Measurements from ENCODE around the gene RAE1.

The RAE1 gene

DNA sequence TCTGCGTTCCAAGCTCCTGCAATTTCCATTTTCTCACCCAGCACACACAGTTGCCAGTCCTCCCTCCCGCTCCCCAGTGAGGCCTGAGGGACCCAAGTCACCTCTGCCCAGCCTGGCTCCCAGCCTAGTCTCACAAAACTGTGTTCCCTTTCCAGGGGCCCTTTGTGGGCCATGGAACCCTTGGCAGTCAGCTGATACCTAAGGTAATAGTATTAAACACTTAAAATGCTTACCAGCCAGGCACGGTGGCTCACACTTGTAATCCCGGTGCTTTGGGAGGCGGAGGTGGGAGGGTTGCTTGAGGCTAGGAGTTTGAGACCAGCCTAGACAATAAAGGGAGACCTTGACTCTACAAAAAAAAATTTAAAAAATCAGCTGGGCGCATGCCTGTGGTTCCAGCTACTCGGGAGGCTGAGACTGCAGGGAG, 36.9 kb downstream of the RAE1 start:
- TF ChIP-seq, protein P1, sequence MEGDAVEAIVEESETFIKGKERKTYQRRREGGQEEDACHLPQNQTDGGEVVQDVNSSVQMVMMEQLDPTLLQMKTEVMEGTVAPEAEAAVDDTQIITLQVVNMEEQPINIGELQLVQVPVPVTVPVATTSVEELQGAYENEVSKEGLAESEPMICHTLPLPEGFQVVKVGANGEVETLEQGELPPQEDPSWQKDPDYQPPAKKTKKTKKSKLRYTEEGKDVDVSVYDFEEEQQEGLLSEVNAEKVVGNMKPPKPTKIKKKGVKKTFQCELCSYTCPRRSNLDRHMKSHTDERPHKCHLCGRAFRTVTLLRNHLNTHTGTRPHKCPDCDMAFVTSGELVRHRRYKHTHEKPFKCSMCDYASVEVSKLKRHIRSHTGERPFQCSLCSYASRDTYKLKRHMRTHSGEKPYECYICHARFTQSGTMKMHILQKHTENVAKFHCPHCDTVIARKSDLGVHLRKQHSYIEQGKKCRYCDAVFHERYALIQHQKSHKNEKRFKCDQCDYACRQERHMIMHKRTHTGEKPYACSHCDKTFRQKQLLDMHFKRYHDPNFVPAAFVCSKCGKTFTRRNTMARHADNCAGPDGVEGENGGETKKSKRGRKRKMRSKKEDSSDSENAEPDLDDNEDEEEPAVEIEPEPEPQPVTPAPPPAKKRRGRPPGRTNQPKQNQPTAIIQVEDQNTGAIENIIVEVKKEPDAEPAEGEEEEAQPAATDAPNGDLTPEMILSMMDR (IDR thresholded peaks at IDR 0.05; ENCODE audit: borderline replicate concordance, insufficient read depth, low read depth, low read length) = no peak
- no peak overlapping the region for H3K4me3 ChIP-seq (ENCODE audit: low read depth, low read length)

DNA sequence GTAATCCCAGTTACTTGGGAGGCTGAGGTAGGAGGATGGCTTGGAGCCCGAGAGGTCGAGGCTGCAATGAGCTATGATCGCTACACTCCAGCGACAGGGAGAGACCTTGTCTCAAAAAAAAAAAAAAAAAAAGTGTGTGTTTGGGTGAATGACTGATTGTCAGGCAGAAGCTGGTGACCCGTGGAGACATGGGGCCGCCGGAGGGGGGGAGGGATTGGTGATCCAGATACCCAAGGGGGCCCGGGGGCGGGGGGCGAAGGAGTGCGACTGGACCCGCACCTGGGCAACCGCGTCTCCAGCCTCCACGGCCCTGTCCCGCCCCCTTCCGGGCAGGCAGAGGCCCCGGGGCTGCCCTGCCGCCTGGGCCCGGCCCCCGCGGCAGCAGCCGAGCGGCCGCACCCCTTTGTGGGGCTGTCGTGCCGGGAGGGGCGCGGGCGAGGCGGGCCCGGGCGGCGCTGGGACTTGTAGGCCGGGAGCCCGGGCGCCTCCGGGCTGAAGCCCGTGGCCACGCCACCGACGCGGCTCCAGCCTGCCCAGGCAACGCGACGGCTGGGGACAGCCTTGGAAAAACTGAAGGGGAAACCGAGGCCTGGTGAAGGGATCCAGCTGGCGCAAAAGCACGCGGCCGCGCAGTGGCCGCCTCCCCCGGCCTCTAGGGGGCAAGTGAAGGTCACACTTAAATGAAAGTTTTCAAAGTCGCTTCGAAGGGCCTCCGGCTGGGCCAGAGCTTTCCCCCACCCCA, 38.1 kb downstream of the RAE1 start:
- H3K4me3 ChIP-seq (ENCODE audit: low read depth, low read length) = peak overlapping the region; percentile 44
- TF ChIP-seq, protein P1 (IDR thresholded peaks at IDR 0.05; ENCODE audit: borderline replicate concordance, insufficient read depth, low read depth, low read length) = peak; percentile 72

DNA sequence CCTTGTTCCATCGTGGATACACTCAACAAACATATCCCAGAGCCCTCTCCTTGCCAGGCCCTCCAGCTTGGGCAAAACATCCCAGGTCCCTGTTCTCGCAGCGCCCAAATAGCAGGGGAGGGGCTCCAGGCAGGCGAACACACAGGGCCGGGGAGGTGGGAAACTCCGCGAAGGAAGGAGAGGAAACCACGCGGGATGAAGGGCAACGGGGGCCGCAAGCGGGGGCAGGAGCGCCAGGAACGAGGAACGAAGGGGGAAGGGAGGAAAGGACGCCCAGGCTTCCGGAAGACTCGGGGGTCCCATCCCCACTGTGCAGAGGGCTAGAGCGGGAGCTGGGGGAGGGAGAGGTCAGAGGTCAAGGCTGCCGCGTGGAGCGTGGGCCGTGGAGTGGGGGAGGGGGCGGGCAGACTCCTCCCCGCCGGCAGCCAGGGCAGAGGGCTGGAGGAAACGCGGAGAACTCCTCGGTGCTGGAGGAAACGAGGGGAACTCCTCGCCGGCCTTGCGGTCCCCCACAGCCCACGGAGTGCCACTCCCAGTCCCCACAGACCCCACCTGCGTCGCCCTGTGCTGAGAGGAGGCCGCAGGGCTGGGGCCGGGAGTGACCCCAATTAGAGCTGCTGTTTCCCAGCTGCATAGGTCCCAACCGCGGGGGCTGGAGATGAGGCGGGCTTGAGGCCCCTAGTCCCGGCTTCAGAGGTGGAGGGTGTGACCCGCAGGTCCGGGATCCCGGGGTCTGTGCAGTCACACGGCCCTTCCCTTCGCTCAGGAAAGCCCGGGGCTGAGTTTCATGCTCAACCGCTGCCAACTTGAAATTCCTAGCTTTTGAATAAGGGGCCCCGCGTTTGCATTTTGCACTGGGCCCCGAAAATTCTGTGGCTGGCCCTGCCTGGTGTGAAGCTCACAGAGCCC, 38.9 kb downstream of the RAE1 start:
- peak overlapping the region; percentile 44 for H3K4me3 ChIP-seq (ENCODE audit: low read depth, low read length)
- TF ChIP-seq, protein P1 (IDR thresholded peaks at IDR 0.05; ENCODE audit: borderline replicate concordance, insufficient read depth, low read depth, low read length) = no peak

DNA sequence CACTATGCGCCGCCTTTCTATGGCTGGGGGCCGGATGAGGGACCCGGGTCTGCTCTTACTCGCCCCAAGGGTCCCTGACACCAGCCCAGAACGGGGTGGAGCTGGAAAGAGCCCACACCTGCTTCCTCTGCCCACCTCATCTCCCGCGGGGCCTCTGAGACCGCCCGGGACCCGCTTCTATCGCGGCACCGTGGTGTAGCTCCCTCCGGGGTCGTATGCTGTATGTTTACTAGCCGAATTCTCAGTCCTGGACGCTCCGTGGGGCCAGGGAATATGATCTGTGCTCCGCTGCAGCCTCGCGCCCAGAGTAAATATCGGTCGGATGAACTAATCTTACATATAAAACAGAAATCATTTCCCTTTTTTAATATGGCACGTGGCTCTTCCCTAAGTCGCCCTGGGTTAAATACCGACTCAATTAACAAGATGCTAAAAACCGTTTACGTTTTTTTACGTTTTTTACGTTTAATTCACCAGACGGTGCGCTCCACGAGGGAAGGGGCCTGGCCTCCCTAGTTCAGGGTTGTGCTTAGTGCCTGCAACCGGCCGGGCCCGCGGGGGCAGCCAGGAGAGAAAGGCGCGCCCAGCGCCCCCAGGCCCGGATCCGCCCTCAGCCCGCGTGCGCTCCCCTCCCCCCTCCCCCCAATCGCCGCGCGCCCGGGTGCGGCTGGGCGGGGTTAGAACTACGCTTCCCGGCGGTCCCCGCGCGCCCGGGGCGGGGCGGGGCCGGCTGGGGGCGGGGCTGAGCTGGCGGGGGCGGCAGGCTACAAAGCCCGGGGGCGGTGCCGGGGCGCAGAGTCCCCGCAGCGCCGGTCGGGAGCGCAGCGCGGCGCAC, 39.8 kb downstream of the RAE1 start, which contains the start of gene RBM38:
RBM38 (plus strand) TSS at position 793 of the 835 bp plus-strand sequence. CDS start 186 bp downstream, outside the sequence.
- TF ChIP-seq, protein P1 (IDR thresholded peaks at IDR 0.05; ENCODE audit: borderline replicate concordance, insufficient read depth, low read depth, low read length) = no peak
- peak within 1 kb of the TSS; percentile 57 for H3K4me3 ChIP-seq (ENCODE audit: low read depth, low read length)

DNA sequence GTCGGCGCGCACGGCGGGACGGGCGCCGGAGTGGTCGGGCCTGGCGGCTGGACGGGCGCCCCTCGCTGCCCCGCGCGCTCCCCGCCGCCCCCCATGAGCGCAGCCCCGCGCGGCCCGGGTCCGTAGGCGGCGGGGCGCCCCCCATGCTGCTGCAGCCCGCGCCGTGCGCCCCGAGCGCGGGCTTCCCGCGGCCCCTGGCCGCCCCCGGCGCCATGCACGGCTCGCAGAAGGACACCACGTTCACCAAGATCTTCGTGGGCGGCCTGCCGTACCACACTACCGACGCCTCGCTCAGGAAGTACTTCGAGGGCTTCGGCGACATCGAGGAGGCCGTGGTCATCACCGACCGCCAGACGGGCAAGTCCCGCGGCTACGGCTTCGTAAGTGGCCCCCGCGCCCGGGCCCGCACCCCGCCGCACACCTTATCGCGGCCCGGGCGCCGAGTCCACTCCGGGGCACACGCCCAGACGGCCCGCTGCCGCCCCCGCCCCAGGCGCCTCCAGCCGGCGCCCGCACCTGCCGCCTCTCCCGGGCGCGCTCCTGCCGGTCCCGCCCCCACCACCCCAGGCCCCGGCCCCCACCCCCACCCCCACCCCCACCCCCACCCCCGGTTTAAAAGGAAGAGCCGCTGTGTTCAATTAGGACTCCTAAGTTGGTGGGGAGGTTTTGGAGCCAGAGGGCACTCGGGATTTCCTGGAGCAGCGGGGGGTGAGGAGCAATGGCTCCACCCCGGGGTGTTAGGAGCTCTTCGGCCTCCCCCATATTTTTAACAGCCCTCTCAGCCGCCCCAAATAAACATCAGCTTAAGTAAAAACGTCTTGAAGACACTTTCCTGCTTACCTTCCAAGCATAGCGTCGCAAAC, 40.6 kb downstream of the RAE1 start:
- TF ChIP-seq, protein P1 (IDR thresholded peaks at IDR 0.05; ENCODE audit: borderline replicate concordance, insufficient read depth, low read depth, low read length) = no peak

More for the DNA sequence above, 40.6 kb downstream of the RAE1 start:
- peak overlapping the region; percentile 57 for H3K4me3 ChIP-seq (ENCODE audit: low read depth, low read length)
